ENCODE data around the gene ERO1B. TPM values are rescaled to one million over a fixed set of nuclear protein-coding genes. Genes with fewer than 3 reads are reported as not detected.

The ERO1B gene
- total RNA-seq, 1 experiment from 2014 or later = 2.9 TPM

GRCh38 chr1:236301080-236301957, 19.6 kb upstream of the ERO1B start:
- DNase-seq (ENCODE audit: low read depth) = no peak

- no peak for DNase-seq (ENCODE audit: low read depth)
These were observed 15.4 kb upstream of the ERO1B start for GRCh38 chr1:236297161-236297560.

- DNase-seq (ENCODE audit: low read depth) = no peak
These were observed 10.7 kb upstream of the ERO1B start for GRCh38 chr1:236292425-236292824.

GRCh38 chr1:236289492-236290131, 7.9 kb upstream of the ERO1B start:
- DNase-seq (ENCODE audit: low read depth) = no peak

- no peak for DNase-seq (ENCODE audit: low read depth)
These were observed 6.8 kb upstream of the ERO1B start for GRCh38 chr1:236288620-236288976.

- peak; percentile 39 for DNase-seq (ENCODE audit: low read depth)
These were observed 6.2 kb upstream of the ERO1B start for GRCh38 chr1:236287757-236288619.

- no peak for DNase-seq (ENCODE audit: low read depth)
These were observed 5.6 kb upstream of the ERO1B start for GRCh38 chr1:236287356-236287755.

GRCh38 chr1:236284291-236284721, 2.5 kb upstream of the ERO1B start:
- no peak for DNase-seq (ENCODE audit: low read depth)

- DNase-seq (ENCODE audit: low read depth) = no peak
These were observed 961 bp upstream of the ERO1B start for GRCh38 chr1:236282719-236283118.

GRCh38 chr1:236282425-236282716, 613 bp upstream of the ERO1B start:
- DNase-seq (ENCODE audit: low read depth) = no peak

GRCh38 chr1:236281198-236281653, 532 bp downstream of the ERO1B start:
- peak; percentile 50 for DNase-seq (ENCODE audit: low read depth)

GRCh38 chr1:236280438-236281197, 1.1 kb downstream of the ERO1B start:
- DNase-seq (ENCODE audit: low read depth) = no peak

- DNase-seq (ENCODE audit: low read depth) = no peak
These were observed 6.2 kb downstream of the ERO1B start for GRCh38 chr1:236275586-236275985.

- no peak for DNase-seq (ENCODE audit: low read depth)
These were observed 6.7 kb downstream of the ERO1B start for GRCh38 chr1:236275061-236275460.

GRCh38 chr1:236273358-236273757, 8.4 kb downstream of the ERO1B start:
- DNase-seq (ENCODE audit: low read depth) = no peak

GRCh38 chr1:236269439-236269838, 12.3 kb downstream of the ERO1B start:
- no peak for DNase-seq (ENCODE audit: low read depth)

- no peak for DNase-seq (ENCODE audit: low read depth)
These were observed 19.9 kb downstream of the ERO1B start for GRCh38 chr1:236261898-236262297.

- no peak for DNase-seq (ENCODE audit: low read depth)
These were observed 20.7 kb downstream of the ERO1B start for GRCh38 chr1:236261033-236261432.

GRCh38 chr1:236259043-236259442, 22.7 kb downstream of the ERO1B start:
- no peak for DNase-seq (ENCODE audit: low read depth)

- no peak for DNase-seq (ENCODE audit: low read depth)
These were observed 23.6 kb downstream of the ERO1B start for GRCh38 chr1:236258114-236258622.

GRCh38 chr1:236257216-236257615, 24.5 kb downstream of the ERO1B start:
- no peak for DNase-seq (ENCODE audit: low read depth)

Measured in Daoy (cell line).